Esophagus (tissue), 2 donors: ENCODE results near the gene SLC35E1. TPM values are rescaled to one million over a fixed set of nuclear protein-coding genes. Genes with fewer than 3 reads are reported as not detected.

Source experiments
- H3K27ac ChIP-seq, 2 donors: one replicate each; pipeline ENCODE4 v1.5.1; 2013; ENCODE audit warnings: low read depth in 2 of 2, mild to moderate bottlenecking in 2 of 2, inconsistent platforms in 1 of 2, low read length in 1 of 2, moderate library complexity in 1 of 2
- H3K27me3 ChIP-seq, 2 donors: one replicate each; pipeline ENCODE4 v1.6.1; 2013; ENCODE audit warnings: low read length in 2 of 2, control low read depth in 1 of 2, mild to moderate bottlenecking in 1 of 2; ENCODE audit not compliant: insufficient read depth in 2 of 2, control insufficient read depth in 1 of 2
- H3K36me3 ChIP-seq, 2 donors: one replicate each; pipeline ENCODE4 v1.6.1; 2013; ENCODE audit warnings: low read length in 1 of 2; ENCODE audit not compliant: control insufficient read depth in 2 of 2, insufficient read depth in 2 of 2
- H3K4me1 ChIP-seq, 2 donors: one replicate each; pipeline ENCODE4 v1.6.1; 2013; ENCODE audit warnings: low read length in 1 of 2; ENCODE audit not compliant: control insufficient read depth in 2 of 2, insufficient read depth in 2 of 2
- H3K4me3 ChIP-seq, 2 donors: one replicate each; pipeline ENCODE4 v1.5.1; 2013; ENCODE audit warnings: low read length in 2 of 2, mild to moderate bottlenecking in 2 of 2, low read depth in 1 of 2, moderate library complexity in 1 of 2
- H3K9me3 ChIP-seq, 2 donors: one replicate each; pipeline ENCODE4 v1.6.1; 2013; ENCODE audit warnings: mild to moderate bottlenecking in 2 of 2, low read depth in 1 of 2, low read length in 1 of 2, moderate library complexity in 1 of 2; ENCODE audit not compliant: control insufficient read depth in 2 of 2, insufficient read depth in 1 of 2
- WGBS, 2 donors: extraction: QIAGEN DNeasy Blood & Tissue Kit; methylation state at CpG; one replicate each; pipeline ENCODE4 v1.1.7; 2013; 5-methylcytosine and 5-hydroxymethylcytosine counted together
- polyA plus RNA-seq, 2 donors: library from polyadenylated mRNA; stranded (reverse); fragments of 200-250 nt; gene quantifications; one replicate each; pipeline ENCODE4 v1.2.3, GENCODE V29; 2013
- donor health status: healthy with polysubstance abuse.
- donor health status: Bipolar disorder and iron deficiency.

Gene SLC35E1
- polyA plus RNA-seq, result 10 to 100 TPM; 15.5 to 20.6 TPM

- H3K4me3 ChIP-seq, result peak within 1 kb of the TSS; percentile 80 to 98
- peaks cover 4 to 35% of the 10 kb centered on the region in 2 donors for H3K36me3 ChIP-seq
- H3K4me1 ChIP-seq, result peaks cover 0 to 8% of the 10 kb centered on the region in 2 donors
- H3K9me3 ChIP-seq, result no peaks in the 10 kb centered on the region
- H3K27ac ChIP-seq, result peak within 1 kb of the TSS; percentile 90 to 92
- WGBS, 2 donors, result 0 to 1% methylated on average over 68 to 83 of the region's 83 CpGs
- H3K27me3 ChIP-seq, result no peaks in the 10 kb centered on the region
Observed at GRCh38 chr19:16572332-16573211, at the start of gene SLC35E1. Gene SLC35E1, minus strand, starts transcription at chr19:16572415. Its CDS starts 51 bp downstream, at chr19:16572364.

GRCh38 chr19:16621165-16621800, 49.1 kb upstream of the SLC35E1 start:
- no peaks in the 10 kb centered on the region for H3K9me3 ChIP-seq
- H3K36me3 ChIP-seq, result peaks cover 0 to 8% of the 10 kb centered on the region in 2 donors
- 76 to 79% methylated on average over 7 of the region's 7 CpGs for WGBS, 2 donors
- H3K4me3 ChIP-seq, result no peak overlapping the region
- H3K27ac ChIP-seq, result no peak overlapping the region
- peaks cover 15% of the 10 kb centered on the region in 2 donors for H3K4me1 ChIP-seq
- no peaks in the 10 kb centered on the region for H3K27me3 ChIP-seq

GRCh38 chr19:16620584-16620983, 48.4 kb upstream of the SLC35E1 start:
- peaks cover 15 to 21% of the 10 kb centered on the region in 2 donors for H3K4me1 ChIP-seq
- H3K9me3 ChIP-seq, result no peaks in the 10 kb centered on the region
- peaks cover 0 to 8% of the 10 kb centered on the region in 2 donors for H3K36me3 ChIP-seq
- H3K27me3 ChIP-seq, result no peaks in the 10 kb centered on the region
- WGBS, 2 donors, result 56 to 63% methylated on average over 3 of the region's 3 CpGs
- no peak overlapping the region for H3K27ac ChIP-seq
- H3K4me3 ChIP-seq, result no peak overlapping the region

- no peak overlapping the region for H3K4me3 ChIP-seq
- peaks cover 17 to 23% of the 10 kb centered on the region in 2 donors for H3K4me1 ChIP-seq
- H3K27ac ChIP-seq, result no peak overlapping the region
- H3K36me3 ChIP-seq, result peaks cover 0 to 8% of the 10 kb centered on the region in 2 donors
- H3K9me3 ChIP-seq, result no peaks in the 10 kb centered on the region
- 81 to 89% methylated on average over 5 of the region's 5 CpGs for WGBS, 2 donors
- H3K27me3 ChIP-seq, result no peaks in the 10 kb centered on the region
Observed at GRCh38 chr19:16620018-16620417, 47.8 kb upstream of the SLC35E1 start.

GRCh38 chr19:16619457-16619856, 47.2 kb upstream of the SLC35E1 start:
- Histone ChIP-seq H3K4me3 (no peak overlapping the region), H3K27me3 (no peaks in the 10 kb centered on the region), H3K4me1 (peaks cover 18 to 24% of the 10 kb centered on the region in 2 donors), H3K36me3 (peaks cover 0 to 5% of the 10 kb centered on the region in 2 donors), H3K9me3 (no peaks in the 10 kb centered on the region), H3K27ac (no peak overlapping the region)
- WGBS, 2 donors, result 39 to 43% methylated on average over 7 of the region's 7 CpGs

- H3K4me3 ChIP-seq, result no peak overlapping the region
- H3K4me1 ChIP-seq, result peaks cover 17 to 24% of the 10 kb centered on the region in 2 donors
- no peaks in the 10 kb centered on the region for H3K27me3 ChIP-seq
- no peaks in the 10 kb centered on the region for H3K9me3 ChIP-seq
- 92 to 93% methylated on average over 7 of the region's 7 CpGs for WGBS, 2 donors
- H3K27ac ChIP-seq, result no peak overlapping the region
- H3K36me3 ChIP-seq, result peaks cover 0 to 2% of the 10 kb centered on the region in 2 donors
Observed at GRCh38 chr19:16618248-16618647, 46.0 kb upstream of the SLC35E1 start.

GRCh38 chr19:16615808-16616207, 43.6 kb upstream of the SLC35E1 start:
- Histone ChIP-seq H3K9me3 (no peaks in the 10 kb centered on the region), H3K4me3 (no peak overlapping the region), H3K4me1 (peaks cover 17 to 27% of the 10 kb centered on the region in 2 donors), H3K27ac (no peak overlapping the region), H3K27me3 (no peaks in the 10 kb centered on the region), H3K36me3 (no peaks in the 10 kb centered on the region)
- WGBS, 2 donors, result 40 to 45% methylated on average over 1 of the region's 1 CpG

GRCh38 chr19:16614941-16615340, 42.7 kb upstream of the SLC35E1 start:
- Histone ChIP-seq H3K4me3 (no peak overlapping the region), H3K4me1 (peaks cover 16 to 23% of the 10 kb centered on the region in 2 donors), H3K27me3 (no peaks in the 10 kb centered on the region), H3K36me3 (no peaks in the 10 kb centered on the region), H3K9me3 (no peaks in the 10 kb centered on the region), H3K27ac (no peak overlapping the region)
- 41 to 43% methylated on average over 2 of the region's 2 CpGs for WGBS, 2 donors

GRCh38 chr19:16613841-16614240, 41.6 kb upstream of the SLC35E1 start:
- no peak overlapping the region for H3K27ac ChIP-seq
- H3K9me3 ChIP-seq, result no peaks in the 10 kb centered on the region
- no peak overlapping the region for H3K4me3 ChIP-seq
- peaks cover 5 to 16% of the 10 kb centered on the region in 2 donors for H3K4me1 ChIP-seq
- no peaks in the 10 kb centered on the region for H3K27me3 ChIP-seq
- WGBS, 2 donors, result 81 to 82% methylated on average over 2 of the region's 2 CpGs
- H3K36me3 ChIP-seq, result no peaks in the 10 kb centered on the region
